DMS53 treated with DMSO at 0.1 percent for 48 hours (cell line): ENCODE measurements around the gene AUTS2.

ENCODE experiments used
- DNase-seq: peaks from one replicate; lab custom pipeline; 2025; ENCODE audit not compliant: unreplicated experiment; lab: John Stamatoyannopoulos, UW

AUTS2 gene

GRCh38 chr7:69813637-69814240, 215.5 kb downstream of the AUTS2 start:
- DNase-seq, result no peak

GRCh38 chr7:69814421-69814962, 216.2 kb downstream of the AUTS2 start:
- DNase-seq, result no peak

- no peak for DNase-seq
Measured at GRCh38 chr7:69816501-69816900, 218.2 kb downstream of the AUTS2 start.

- DNase-seq, result no peak
Measured at GRCh38 chr7:69817121-69817520, 218.8 kb downstream of the AUTS2 start.

GRCh38 chr7:69817841-69818635, 219.8 kb downstream of the AUTS2 start:
- DNase-seq, result no peak

- no peak for DNase-seq
Measured at GRCh38 chr7:69818636-69819332, 220.5 kb downstream of the AUTS2 start.

GRCh38 chr7:69819333-69819705, 221.0 kb downstream of the AUTS2 start:
- DNase-seq, result no peak

- DNase-seq, result no peak
Measured at GRCh38 chr7:69820479-69821192, 222.4 kb downstream of the AUTS2 start.

GRCh38 chr7:69822386-69822785, 224.1 kb downstream of the AUTS2 start:
- DNase-seq, result no peak

- DNase-seq, result no peak
Measured at GRCh38 chr7:69823151-69823744, 225.0 kb downstream of the AUTS2 start.

GRCh38 chr7:69825113-69825972, 227.1 kb downstream of the AUTS2 start:
- no peak for DNase-seq

GRCh38 chr7:69826283-69826682, 228.0 kb downstream of the AUTS2 start:
- no peak for DNase-seq

GRCh38 chr7:69827140-69827539, 228.9 kb downstream of the AUTS2 start:
- no peak for DNase-seq

GRCh38 chr7:69827558-69827957, 229.3 kb downstream of the AUTS2 start:
- DNase-seq, result no peak

GRCh38 chr7:69832356-69832755, 234.1 kb downstream of the AUTS2 start:
- DNase-seq, result no peak

- DNase-seq, result no peak
Measured at GRCh38 chr7:69833964-69834363, 235.7 kb downstream of the AUTS2 start.

- DNase-seq, result no peak
Measured at GRCh38 chr7:69836702-69837101, 238.4 kb downstream of the AUTS2 start.

- DNase-seq, result no peak
Measured at GRCh38 chr7:69837387-69838068, 239.3 kb downstream of the AUTS2 start.

GRCh38 chr7:69839782-69840181, 241.5 kb downstream of the AUTS2 start:
- no peak for DNase-seq
